Neural cell (in vitro differentiated cells): ENCODE results near the gene AGPAT1.

Experiments used
- CTCF ChIP-seq: fragments of 450-650 bp; IDR thresholded peaks from 2 replicates; pipeline ENCODE4 v1.5.1; 2014; ENCODE audit warnings: antibody characterized with exemption, mild to moderate bottlenecking, moderate library complexity; ENCODE audit not compliant: poor library complexity, severe bottlenecking
- EZH2 ChIP-seq: fragments of 200-600, 300-800 bp; shearing (Covaris generic), sonication (generic); IDR thresholded peaks from 2 replicates; pipeline ENCODE4 v1.6.1; 2014; ENCODE audit warnings: antibody characterized with exemption, low read length, borderline replicate concordance, mild to moderate bottlenecking; ENCODE audit not compliant: insufficient read depth, poor library complexity, severe bottlenecking
- POLR2AphosphoS5 ChIP-seq: IDR thresholded peaks from 2 replicates; pipeline ENCODE4 v1.6.1; 2012

DNA sequence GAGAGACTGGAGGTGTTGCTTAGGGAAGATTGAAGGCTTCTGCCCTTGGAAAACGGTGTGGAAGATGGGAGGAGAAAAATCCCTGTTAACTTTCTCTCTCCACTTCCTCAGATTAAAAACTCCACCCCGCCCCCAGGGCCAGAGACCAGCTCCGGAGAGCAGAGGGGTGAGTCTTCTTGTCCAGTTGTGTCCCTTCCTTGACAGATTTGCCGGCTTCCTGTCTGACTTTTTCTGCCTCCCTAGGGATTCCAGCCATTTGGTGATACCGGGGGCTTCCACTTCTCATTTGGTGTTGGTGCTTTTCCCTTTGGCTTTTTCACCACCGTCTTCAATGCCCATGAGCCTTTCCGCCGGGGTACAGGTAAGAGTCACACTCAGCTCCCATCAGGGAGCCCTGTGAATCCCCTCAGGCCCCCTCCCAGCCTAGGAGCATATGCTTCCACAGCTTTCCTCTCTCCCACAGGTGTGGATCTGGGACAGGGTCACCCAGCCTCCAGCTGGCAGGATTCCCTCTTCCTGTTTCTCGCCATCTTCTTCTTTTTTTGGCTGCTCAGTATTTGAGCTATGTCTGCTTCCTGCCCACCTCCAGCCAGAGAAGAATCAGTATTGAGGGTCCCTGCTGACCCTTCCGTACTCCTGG, 4.0 kb upstream of the AGPAT1 start:
- TF ChIP-seq CTCF, result no peak
- no peak for TF ChIP-seq EZH2
- no peak for TF ChIP-seq POLR2AphosphoS5
